ENCODE results near the gene MIR17HG.

DNA sequence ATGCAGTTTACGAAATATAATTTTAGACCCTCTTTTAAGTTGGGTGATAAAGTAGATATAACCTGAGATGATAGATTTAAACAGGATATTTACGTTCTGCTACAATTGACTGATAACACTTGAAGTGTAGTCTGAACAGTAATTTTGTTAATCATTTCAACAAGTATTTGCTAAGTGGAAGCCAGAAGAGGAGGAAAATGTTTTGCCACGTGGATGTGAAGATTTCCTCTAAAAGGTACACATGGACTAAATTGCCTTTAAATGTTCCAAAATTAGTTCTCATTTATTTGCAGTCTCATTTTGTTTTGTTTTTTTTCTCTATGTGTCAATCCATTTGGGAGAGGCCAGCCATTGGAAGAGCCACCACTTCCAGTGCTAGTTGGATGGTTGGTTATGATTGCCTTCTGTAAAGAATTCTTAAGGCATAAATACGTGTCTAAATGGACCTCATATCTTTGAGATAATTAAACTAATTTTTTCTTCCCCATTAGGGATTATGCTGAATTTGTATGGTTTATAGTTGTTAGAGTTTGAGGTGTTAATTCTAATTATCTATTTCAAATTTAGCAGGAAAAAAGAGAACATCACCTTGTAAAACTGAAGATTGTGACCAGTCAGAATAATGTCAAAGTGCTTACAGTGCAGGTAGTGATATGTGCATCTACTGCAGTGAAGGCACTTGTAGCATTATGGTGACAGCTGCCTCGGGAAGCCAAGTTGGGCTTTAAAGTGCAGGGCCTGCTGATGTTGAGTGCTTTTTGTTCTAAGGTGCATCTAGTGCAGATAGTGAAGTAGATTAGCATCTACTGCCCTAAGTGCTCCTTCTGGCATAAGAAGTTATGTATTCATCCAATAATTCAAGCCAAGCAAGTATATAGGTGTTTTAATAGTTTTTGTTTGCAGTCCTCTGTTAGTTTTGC is 2.8 kb downstream of the MIR17HG start:
- TF ChIP-seq, protein P1, sequence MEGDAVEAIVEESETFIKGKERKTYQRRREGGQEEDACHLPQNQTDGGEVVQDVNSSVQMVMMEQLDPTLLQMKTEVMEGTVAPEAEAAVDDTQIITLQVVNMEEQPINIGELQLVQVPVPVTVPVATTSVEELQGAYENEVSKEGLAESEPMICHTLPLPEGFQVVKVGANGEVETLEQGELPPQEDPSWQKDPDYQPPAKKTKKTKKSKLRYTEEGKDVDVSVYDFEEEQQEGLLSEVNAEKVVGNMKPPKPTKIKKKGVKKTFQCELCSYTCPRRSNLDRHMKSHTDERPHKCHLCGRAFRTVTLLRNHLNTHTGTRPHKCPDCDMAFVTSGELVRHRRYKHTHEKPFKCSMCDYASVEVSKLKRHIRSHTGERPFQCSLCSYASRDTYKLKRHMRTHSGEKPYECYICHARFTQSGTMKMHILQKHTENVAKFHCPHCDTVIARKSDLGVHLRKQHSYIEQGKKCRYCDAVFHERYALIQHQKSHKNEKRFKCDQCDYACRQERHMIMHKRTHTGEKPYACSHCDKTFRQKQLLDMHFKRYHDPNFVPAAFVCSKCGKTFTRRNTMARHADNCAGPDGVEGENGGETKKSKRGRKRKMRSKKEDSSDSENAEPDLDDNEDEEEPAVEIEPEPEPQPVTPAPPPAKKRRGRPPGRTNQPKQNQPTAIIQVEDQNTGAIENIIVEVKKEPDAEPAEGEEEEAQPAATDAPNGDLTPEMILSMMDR (IDR thresholded peaks at IDR 0.05): no peak
- TF ChIP-seq POLR2A (IDR thresholded peaks at IDR 0.05) (no peak), POLR2AphosphoS5 (IDR thresholded peaks at IDR 0.05; ENCODE audit: insufficient read depth in 1 of 2, low read depth in 1 of 2) (no peak)
